Measurements from ENCODE around the gene AJM1.

The AJM1 gene

DNA sequence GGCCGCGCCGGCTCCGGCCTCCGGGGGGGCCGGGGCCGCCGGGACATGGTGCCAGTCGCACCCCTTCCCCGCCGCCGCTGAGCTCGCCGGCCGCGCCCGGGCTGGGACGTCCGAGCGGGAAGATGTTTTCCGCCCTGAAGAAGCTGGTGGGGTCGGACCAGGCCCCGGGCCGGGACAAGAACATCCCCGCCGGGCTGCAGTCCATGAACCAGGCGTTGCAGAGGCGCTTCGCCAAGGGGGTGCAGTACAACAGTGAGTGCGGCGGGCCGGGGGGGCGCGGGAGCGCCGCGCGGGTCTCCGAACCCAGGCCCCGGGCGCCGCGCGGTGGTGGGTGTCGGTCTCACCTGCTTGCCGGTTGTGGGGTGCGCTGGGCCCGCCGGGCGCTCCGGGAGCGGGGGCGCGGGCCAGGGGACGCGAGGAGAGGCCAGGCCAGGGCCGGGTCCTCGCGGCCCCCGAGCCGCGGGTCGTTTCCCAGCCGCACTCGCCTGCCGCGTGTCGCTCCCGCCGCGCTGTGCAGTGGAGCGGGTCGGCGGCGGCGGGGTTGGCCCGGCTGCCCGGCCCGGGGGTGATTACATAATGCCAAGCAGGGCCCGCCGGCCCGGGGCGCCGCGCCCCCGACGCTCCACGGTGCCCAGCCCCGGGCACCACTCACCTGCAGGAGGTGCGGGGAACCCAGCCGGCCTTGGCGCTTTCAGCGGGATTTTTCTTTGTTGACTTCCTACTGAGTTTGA is 34.0 kb upstream of the AJM1 start:
- peak; percentile 33 for DNase-seq (ENCODE audit: low read depth)

- DNase-seq (ENCODE audit: low read depth), result no peak
Observed at GRCh38 chr9:136808806-136809158, 33.5 kb upstream of the AJM1 start.

GRCh38 chr9:136814725-136815421 is 27.4 kb upstream of the AJM1 start:
- no peak for DNase-seq (ENCODE audit: low read depth)

DNA sequence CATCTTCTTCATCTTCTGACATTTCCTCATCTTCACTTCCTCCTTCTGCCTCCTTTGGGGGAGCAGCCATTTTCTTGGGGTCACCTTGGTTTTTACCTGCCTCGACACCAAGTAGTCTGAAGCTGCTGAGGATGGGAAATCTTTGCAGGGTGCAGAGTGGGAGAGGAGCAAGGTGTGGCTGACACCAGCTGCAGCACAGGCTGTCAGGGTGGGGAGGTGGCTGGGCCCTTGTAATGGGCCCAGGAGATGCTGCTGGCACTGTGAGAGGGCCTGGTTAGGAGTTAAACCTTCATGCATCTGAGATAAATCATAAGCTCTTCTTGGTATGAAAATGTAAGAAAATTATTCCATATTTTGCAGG is 26.9 kb upstream of the AJM1 start:
- no peak for DNase-seq (ENCODE audit: low read depth)

GRCh38 chr9:136820971-136821825 is 21.1 kb upstream of the AJM1 start:
- DNase-seq (ENCODE audit: low read depth), result no peak

DNA sequence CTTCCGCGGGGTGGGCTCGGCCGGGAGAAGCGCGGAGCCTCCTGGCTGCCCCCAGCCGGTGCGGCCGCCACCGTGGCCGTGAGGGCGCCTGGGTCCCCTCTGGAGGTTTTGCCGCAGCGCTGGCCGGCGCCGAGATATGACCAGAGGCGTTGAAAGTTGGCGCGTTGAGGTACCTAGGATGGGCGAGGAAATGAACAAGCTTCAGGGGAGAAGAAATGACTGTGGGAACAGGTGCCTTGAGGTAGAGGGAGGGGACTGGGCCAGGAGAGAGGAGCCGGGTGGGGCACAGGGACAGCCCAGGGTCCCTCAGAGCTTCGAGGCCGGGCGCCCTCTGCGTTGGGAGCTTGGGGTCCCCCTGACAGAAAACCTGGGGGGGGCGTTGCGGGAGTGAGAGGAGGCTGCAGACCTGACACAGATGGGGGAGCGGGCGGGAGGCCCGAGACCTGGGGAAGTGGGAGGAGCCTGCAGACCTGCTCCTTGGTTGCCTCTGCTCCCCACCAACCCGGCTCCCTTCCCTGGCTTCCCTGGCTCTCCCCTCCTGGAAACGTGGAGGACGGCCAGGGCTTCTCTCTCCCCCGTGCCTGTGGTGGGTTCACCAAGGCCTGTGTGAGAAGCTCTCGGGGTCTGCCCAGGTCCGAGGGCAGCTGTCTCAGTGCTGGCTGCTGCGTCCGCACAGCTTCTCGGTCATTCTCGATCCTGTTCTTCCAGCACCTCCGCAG is 20.3 kb upstream of the AJM1 start:
- DNase-seq (ENCODE audit: low read depth), result no peak

DNA sequence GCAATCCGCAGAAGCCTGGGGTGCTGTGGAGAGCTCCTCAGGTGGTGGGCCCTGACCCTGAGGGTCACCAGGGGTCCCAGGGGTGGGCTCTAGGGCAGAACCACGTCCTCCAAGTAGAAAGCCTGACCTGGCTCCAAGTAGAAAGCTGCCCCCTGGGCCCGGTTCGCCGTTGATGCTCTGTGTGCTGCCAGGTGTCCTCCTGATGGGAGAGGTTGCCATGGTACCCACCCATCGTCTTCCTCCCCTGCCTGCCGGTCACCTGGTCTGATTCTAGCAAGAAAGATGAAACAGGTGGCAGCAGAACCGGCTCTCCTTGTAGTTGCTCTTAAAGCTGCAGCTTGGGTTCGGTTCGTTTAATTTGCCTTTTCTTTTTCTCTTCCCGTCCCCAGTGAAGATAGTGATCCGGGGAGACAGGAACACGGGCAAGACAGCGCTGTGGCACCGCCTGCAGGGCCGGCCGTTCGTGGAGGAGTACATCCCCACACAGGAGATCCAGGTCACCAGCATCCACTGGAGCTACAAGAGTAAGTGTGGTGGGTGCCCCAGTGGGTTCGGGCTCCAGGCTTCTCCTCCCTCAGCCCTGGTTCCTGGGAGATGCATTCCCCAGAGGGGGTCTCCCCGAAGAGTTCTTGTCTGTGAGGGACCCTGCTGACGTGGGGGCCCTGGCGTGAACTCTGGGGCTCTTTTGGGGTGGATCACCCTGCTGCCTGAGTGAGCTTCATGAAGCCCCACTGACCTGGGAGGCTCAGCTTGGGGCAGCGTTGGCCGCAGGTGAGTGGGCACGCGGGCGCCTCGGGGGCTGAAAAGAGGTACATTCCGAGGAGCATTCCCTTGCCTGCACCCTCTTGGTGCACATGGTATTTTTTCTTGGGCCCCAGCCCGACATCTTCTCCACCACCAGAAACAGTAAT is 18.9 kb upstream of the AJM1 start:
- no peak for DNase-seq (ENCODE audit: low read depth)

DNA sequence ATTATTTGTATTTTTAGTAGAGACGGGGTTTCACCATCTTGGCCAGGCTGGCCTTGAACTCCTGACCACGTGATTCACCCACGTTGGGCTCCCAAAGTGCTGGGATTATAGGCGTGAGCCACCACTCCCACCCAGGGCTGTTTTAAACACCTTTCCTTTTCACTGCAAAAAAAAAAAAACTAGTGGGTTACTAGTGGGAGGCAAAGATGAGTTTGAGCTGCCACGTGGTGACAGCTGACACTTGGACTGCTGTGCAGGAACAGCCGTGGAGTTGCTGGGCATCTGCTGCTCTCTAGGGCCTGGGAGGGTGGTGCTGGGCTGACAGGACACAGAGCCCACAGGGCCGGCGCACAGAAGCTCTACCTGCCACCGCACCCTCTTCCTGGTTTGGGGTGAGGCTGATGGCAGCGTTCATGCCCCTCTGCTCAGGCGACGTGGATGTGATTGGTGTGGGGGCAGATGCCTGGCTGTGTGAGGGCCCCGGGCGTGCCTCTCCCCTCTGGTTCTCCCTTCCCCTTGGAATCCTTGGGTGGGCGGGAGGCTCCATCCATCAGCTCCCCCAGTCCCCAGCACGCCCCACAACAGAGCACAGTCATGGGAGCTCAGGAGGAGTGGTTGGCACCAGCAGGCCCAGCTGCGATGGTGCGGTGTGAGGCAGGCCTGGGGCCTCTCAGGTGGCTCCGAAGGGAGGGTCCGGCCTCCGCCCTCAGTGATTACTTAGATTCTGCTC is 17.6 kb upstream of the AJM1 start:
- no peak for DNase-seq (ENCODE audit: low read depth)

GRCh38 chr9:136825295-136826187 is 16.7 kb upstream of the AJM1 start:
- DNase-seq (ENCODE audit: low read depth), result no peak

DNA sequence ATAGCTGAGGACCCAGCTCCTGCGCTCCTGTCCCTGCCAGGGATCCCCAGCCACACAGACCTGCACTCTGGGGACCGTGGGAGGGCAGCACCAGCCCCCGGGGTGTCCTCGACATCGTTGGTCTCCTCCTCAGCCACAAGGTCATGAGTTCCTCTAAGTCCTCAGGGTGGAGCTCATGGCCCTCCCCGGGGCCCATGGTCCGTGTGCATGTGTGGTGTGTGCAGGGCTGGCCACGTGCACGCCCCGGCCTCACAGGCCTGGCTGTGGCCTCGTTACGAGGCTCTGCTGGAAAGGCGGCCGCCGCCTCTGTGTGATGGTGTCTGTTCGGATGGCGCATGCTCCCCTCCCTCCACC is 16.1 kb upstream of the AJM1 start:
- DNase-seq (ENCODE audit: low read depth), result no peak

DNA sequence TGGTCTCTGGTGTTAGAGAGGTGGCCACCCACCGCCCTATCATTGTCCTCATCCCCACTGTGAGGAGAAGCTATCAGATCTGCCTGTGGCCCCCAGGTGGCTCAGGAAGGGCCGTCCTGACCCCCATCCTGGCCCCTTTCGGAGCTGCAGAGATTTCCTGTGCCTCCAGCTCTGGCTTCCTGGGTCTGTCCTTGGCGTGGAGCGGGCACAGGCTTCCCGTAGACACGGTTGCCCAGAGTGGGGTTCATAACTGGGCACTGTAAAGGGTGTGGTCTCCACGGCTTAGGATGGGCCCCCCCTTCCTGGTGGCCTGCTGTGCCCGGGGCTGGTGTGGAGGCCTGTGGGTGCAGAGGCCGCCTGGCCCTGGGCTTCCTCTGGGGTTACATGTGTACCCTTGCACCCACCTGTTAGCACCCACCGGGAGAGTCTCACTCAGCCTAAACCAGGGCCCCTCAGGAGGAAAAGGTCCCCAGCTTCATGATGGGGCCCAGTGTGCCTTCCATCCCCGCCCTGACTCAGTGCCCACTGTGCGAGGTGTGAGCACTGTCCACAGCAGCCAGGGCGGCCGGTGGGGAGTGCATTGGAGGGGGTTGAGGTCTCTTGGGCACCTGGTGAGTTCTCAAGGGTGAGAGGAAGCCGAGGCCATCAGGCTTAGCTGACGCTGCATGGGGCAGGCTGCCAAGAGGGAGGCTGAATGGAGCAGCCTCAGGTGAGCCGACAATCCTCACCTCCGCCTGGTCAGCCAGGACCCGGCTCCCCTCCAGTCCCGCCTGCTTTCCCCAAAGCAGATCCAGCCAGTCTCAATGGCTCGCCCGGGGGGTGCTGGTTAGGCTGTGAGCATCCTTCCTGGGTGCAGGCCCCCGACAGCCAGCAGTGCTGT is 15.3 kb upstream of the AJM1 start:
- DNase-seq (ENCODE audit: low read depth), result no peak

GRCh38 chr9:136827794-136828473 is 14.3 kb upstream of the AJM1 start:
- no peak for DNase-seq (ENCODE audit: low read depth)

DNA sequence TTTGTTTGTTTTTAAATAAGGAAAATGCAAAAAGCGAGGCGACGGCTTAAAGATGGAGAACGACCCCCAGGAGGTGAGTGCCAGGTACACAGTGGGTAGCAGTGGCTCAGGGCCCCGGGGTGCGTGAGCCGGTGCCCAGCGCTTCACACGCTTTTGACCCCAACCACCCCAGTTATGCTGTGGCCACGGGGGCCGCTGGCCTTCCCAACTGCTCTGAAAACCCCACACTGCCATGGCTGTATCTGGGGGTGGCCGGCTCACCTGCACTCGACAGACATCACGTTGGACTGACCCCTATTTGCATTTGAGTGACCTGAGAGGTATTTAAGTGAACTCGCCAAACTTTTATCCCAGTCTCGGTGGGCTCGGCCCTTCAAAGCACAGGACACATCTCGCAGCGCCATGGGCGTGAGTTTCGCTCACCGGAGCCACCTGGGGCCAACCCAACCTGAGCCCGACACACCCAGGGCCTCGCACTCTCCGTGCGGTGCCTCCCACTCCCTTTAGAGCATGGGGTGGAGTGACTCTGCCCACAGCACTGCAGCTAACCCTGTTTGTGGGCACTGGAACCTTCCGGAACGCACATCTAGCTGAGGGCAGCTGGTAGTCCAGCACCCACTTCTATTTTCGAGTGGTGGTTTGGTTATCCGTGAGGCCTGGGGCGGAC is 13.7 kb upstream of the AJM1 start:
- no peak for DNase-seq (ENCODE audit: low read depth)

DNA sequence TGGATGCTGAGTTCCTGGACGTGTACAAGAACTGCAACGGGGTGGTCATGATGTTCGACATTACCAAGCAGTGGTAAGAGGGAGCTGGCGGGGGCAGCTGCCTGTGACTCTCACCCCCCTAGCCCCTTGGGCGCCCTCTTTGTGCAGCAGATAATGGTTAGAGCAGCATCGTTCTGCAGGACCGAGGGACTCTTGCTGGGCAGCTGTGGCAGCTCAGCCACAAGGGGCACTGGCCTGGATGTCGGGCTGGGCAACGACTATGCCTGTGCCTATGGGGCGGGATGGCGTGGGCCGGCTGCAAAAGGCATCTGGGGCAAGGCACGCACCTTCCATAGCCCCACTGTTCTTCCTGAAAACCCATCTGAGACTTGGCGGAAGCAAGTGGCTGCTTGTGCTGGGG is 12.9 kb upstream of the AJM1 start:
- no peak for DNase-seq (ENCODE audit: low read depth)

DNA sequence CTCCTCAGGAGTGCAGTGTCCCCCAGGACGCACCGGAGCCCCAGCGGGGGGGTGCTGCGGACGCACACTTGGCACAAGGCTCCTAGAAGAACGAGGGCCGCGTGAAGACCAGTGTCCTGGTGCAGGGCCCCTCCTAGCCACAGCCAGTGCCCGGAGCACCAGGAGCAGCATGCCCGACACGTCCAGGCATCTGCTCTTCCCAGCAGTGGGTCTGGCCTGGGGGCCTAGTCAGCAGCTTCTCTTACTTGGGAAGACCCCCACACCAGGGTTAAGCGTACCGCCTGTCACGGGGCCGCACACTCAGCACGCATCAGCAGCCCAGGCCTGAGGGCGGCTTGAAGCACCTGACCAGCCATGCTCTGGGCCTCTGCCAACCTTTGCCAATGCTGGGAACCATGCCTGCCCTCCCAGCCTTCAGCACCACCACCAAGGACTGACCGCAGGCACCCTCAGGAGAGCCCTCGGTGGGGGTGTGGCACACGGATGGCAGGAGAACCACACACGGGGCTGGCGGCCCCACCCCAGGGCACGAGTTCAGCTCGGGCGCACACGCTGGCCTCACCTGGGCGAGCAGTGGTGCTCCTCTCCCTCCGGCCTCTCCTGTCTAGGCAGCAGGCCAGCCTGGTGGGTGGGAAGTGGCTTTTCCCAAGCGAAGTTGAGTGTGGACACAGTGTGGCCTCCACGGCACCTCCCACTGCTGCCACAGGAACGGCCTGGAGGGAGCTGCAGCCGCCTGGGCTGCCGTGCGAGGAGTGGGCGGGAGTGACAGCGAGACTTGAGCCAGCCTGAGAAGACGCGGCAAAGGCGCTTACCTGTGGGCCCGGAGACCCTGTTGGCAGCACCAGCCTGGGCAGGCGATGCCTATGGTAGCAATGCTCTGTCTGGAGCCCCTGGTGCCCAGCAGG is 12.0 kb upstream of the AJM1 start:
- DNase-seq (ENCODE audit: low read depth), result no peak

GRCh38 chr9:136831002-136831719 is 11.1 kb upstream of the AJM1 start:
- no peak for DNase-seq (ENCODE audit: low read depth)
